ENCODE data around the gene UBD. TPM values are rescaled to one million over a fixed set of nuclear protein-coding genes. Genes with fewer than 3 reads are reported as not detected.

UBD gene
- total RNA-seq, 4 donors from 2014 or later = 0.31 to 0.47 (median 0.40) TPM; not detected in 1

DNA sequence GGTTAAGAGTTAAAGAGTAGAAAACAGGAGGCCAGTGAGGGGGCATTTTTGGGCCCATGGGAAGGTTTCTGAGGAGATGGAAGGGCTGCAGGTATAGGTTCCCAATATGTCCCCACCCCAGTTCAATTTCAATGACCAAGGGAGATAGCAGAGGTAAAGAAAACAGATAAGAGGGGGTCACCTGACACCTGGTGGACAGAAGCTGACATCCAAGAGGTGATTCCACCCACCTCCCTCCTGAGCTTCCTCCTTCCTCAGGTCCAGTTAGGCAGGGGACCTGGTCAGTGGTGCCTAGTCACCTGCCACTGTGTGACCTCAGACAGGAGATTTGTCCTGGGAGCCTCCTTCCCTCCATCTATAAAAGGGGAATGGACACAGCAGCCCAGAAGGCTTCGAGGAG is 42.3 kb downstream of the UBD start:
- Histone ChIP-seq H3K27me3 (no peaks in the 10 kb centered on the region), H3K36me3 (no peaks in the 10 kb centered on the region), H3K4me3 (no peak overlapping the region), H3K4me1 (no peaks in the 10 kb centered on the region), H3K27ac (no peak overlapping the region), H3K9me3 (no peaks in the 10 kb centered on the region)
- WGBS, 2 donors (ENCODE audit: low coverage in 1 of 2) = 67% methylated on average over 1 of the region's 1 CpG; no CpG with 5 or more reads in 1 of the 2 donors
- no peak for TF ChIP-seq EP300 (IDR thresholded peaks at IDR 0.05)
- no peak for TF ChIP-seq POLR2A (IDR thresholded peaks at IDR 0.05)
- TF ChIP-seq POLR2AphosphoS5 (IDR thresholded peaks at IDR 0.05) = no peak
- TF ChIP-seq, protein P1, sequence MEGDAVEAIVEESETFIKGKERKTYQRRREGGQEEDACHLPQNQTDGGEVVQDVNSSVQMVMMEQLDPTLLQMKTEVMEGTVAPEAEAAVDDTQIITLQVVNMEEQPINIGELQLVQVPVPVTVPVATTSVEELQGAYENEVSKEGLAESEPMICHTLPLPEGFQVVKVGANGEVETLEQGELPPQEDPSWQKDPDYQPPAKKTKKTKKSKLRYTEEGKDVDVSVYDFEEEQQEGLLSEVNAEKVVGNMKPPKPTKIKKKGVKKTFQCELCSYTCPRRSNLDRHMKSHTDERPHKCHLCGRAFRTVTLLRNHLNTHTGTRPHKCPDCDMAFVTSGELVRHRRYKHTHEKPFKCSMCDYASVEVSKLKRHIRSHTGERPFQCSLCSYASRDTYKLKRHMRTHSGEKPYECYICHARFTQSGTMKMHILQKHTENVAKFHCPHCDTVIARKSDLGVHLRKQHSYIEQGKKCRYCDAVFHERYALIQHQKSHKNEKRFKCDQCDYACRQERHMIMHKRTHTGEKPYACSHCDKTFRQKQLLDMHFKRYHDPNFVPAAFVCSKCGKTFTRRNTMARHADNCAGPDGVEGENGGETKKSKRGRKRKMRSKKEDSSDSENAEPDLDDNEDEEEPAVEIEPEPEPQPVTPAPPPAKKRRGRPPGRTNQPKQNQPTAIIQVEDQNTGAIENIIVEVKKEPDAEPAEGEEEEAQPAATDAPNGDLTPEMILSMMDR (IDR thresholded peaks at IDR 0.05) = no peak
- no peak for ATAC-seq

DNA sequence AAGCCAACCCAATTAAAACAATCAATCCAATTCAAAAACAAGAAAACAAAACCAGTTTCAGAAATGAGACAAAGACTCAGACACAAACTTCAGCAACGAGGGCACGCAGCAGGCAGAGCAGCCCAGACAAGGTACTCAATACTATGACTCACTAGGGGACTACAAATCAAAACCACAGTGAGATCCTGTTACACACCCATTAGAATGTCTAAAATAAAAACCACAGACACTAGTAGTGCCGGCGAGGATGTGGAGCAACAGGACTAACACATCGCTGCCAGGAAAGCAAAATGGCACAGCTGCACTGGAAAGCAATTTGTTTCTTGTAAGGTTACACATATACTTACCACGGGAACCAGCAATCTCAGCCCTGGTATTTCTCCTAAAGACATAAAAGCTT is 43.4 kb downstream of the UBD start:
- WGBS, 2 donors (ENCODE audit: low coverage in 1 of 2) = 74 to 86% methylated on average over 6 of the region's 6 CpGs
- TF ChIP-seq, protein P1 (IDR thresholded peaks at IDR 0.05) = no peak
- TF ChIP-seq POLR2AphosphoS5 (IDR thresholded peaks at IDR 0.05) (no peak), EP300 (IDR thresholded peaks at IDR 0.05) (no peak), POLR2A (IDR thresholded peaks at IDR 0.05) (no peak)
- H3K27me3 ChIP-seq = no peaks in the 10 kb centered on the region

GRCh38 chr6:29510746-29511300 is 48.7 kb downstream of the UBD start:
- Histone ChIP-seq H3K27me3 (no peaks in the 10 kb centered on the region), H3K9me3 (no peaks in the 10 kb centered on the region), H3K36me3 (no peaks in the 10 kb centered on the region), H3K27ac (no peak overlapping the region), H3K4me1 (no peaks in the 10 kb centered on the region), H3K4me3 (no peak overlapping the region)
- 89 to 95% methylated on average over 2 of the region's 2 CpGs for WGBS, 2 donors (ENCODE audit: low coverage in 1 of 2)
- no peak for ATAC-seq
- TF ChIP-seq, protein P1 (IDR thresholded peaks at IDR 0.05) = no peak
- TF ChIP-seq EP300 (IDR thresholded peaks at IDR 0.05) (no peak), POLR2A (IDR thresholded peaks at IDR 0.05) (no peak), POLR2AphosphoS5 (IDR thresholded peaks at IDR 0.05) (no peak)

More for the DNA sequence above, 43.4 kb downstream of the UBD start:
- no peaks in the 10 kb centered on the region for H3K36me3 ChIP-seq
- H3K27ac ChIP-seq = no peak overlapping the region
- ATAC-seq = no peak
- H3K4me3 ChIP-seq = no peak overlapping the region
- no peaks in the 10 kb centered on the region for H3K9me3 ChIP-seq
- H3K4me1 ChIP-seq = no peaks in the 10 kb centered on the region

- H3K27me3 ChIP-seq = no peaks in the 10 kb centered on the region
- no peaks in the 10 kb centered on the region for H3K4me1 ChIP-seq
- H3K27ac ChIP-seq = no peak overlapping the region
- H3K4me3 ChIP-seq = no peak overlapping the region
- H3K9me3 ChIP-seq = no peaks in the 10 kb centered on the region
- no peaks in the 10 kb centered on the region for H3K36me3 ChIP-seq
- TF ChIP-seq, protein P1 (IDR thresholded peaks at IDR 0.05) = no peak
- no peak for TF ChIP-seq EP300 (IDR thresholded peaks at IDR 0.05)
- TF ChIP-seq POLR2A (IDR thresholded peaks at IDR 0.05) = no peak
- no peak for TF ChIP-seq POLR2AphosphoS5 (IDR thresholded peaks at IDR 0.05)
- no peak for ATAC-seq
- WGBS, 2 donors (ENCODE audit: low coverage in 1 of 2) = 33 to 41% methylated on average over 3 to 4 of the region's 4 CpGs
Measured at GRCh38 chr6:29510202-29510601, 49.3 kb downstream of the UBD start.

GRCh38 chr6:29509711-29510110 is 49.8 kb downstream of the UBD start:
- Histone ChIP-seq H3K27me3 (no peaks in the 10 kb centered on the region), H3K9me3 (no peaks in the 10 kb centered on the region), H3K4me1 (no peaks in the 10 kb centered on the region), H3K36me3 (no peaks in the 10 kb centered on the region), H3K27ac (no peak overlapping the region), H3K4me3 (no peak overlapping the region)
- no peak for ATAC-seq
- TF ChIP-seq, protein P1 (IDR thresholded peaks at IDR 0.05) = no peak
- no peak for TF ChIP-seq POLR2AphosphoS5 (IDR thresholded peaks at IDR 0.05)
- TF ChIP-seq POLR2A (IDR thresholded peaks at IDR 0.05) = no peak
- no peak for TF ChIP-seq EP300 (IDR thresholded peaks at IDR 0.05)
- 92% methylated on average over 2 of the region's 9 CpGs; no CpG with 5 or more reads in 1 of the 2 donors for WGBS, 2 donors (ENCODE audit: low coverage in 1 of 2)
